DOHH2 (cell line): ENCODE data around the gene GPR143.

Experiments used
- H3F3A ChIP-seq: fragments of 200-600 bp; sonication (generic), shearing (Covaris generic); 2 replicates; pipeline ENCODE4 v1.6.0; 2016; ENCODE audit warnings: antibody characterized with exemption, mild to moderate bottlenecking; ENCODE audit not compliant: control insufficient read depth, insufficient read depth
- H3K27ac ChIP-seq: fragments of 200-600 bp; sonication (generic); 2 replicates; pipeline ENCODE4 v1.5.1; 2014; ENCODE audit warnings: low read depth, mild to moderate bottlenecking, low read length, moderate library complexity
- H3K27me3 ChIP-seq: fragments of 200-600 bp; sonication (generic); 2 replicates; pipeline ENCODE4 v1.6.1; 2014; ENCODE audit warnings: mild to moderate bottlenecking, low read length, mixed read lengths; ENCODE audit not compliant: control insufficient read depth
- H3K36me3 ChIP-seq: fragments of 200-600 bp; sonication (generic); 2 replicates; pipeline ENCODE4 v1.6.1; 2014; ENCODE audit warnings: mild to moderate bottlenecking, low read length, moderate library complexity, mixed read lengths; ENCODE audit not compliant: control insufficient read depth
- H3K4me1 ChIP-seq: fragments of 200-600 bp; sonication (generic); 2 replicates; pipeline ENCODE4 v1.6.1; 2014; ENCODE audit warnings: mild to moderate bottlenecking, low read length, mixed read lengths; ENCODE audit not compliant: control insufficient read depth
- H3K4me2 ChIP-seq: fragments of 200-600 bp; sonication (generic); 2 replicates; pipeline ENCODE4 v1.6.0; 2014; ENCODE audit warnings: mild to moderate bottlenecking, low read length, moderate library complexity
- H3K4me3 ChIP-seq: fragments of 200-600 bp; sonication (generic); 2 replicates; pipeline ENCODE4 v1.5.1; 2014; ENCODE audit warnings: mild to moderate bottlenecking, low read length, mixed read lengths
- H3K79me2 ChIP-seq: fragments of 200-600 bp; sonication (generic); 2 replicates; pipeline ENCODE4 v1.6.1; 2014; ENCODE audit warnings: mild to moderate bottlenecking, low read length, mixed read lengths; ENCODE audit not compliant: control insufficient read depth
- H3K9me2 ChIP-seq: fragments of 200-600 bp; sonication (generic); replicated peaks from 2 replicates; pipeline ENCODE4 v1.6.1; 2014; ENCODE audit warnings: mild to moderate bottlenecking, low read length, mixed read lengths; ENCODE audit not compliant: control insufficient read depth
- H3K9me3 ChIP-seq: fragments of 200-600 bp; sonication (generic); 2 replicates; pipeline ENCODE4 v1.6.1; 2014; ENCODE audit warnings: antibody characterized with exemption, low read length, mixed read lengths; ENCODE audit not compliant: control insufficient read depth, insufficient read depth
- H4K20me1 ChIP-seq: fragments of 200-600 bp; sonication (generic); 2 replicates; pipeline ENCODE4 v1.6.0; 2014; ENCODE audit warnings: low read depth, mild to moderate bottlenecking, antibody characterized with exemption, low read length, moderate library complexity; ENCODE audit not compliant: control insufficient read depth, insufficient read depth
- CTCF ChIP-seq: fragments of 200-600 bp; sonication (generic); IDR thresholded peaks from one replicate; pipeline ENCODE4 v1.5.1; 2014; ENCODE audit warnings: antibody characterized with exemption, mild to moderate bottlenecking, low read depth, low read length; ENCODE audit not compliant: poor library complexity, severe bottlenecking
- EZH2phosphoT487 ChIP-seq: fragments of 200-600 bp; sonication (generic); IDR thresholded peaks from 2 replicates; pipeline ENCODE4 v1.6.1; 2017; ENCODE audit warnings: borderline replicate concordance, mild to moderate bottlenecking, antibody characterized with exemption, low read length, moderate library complexity, mixed read lengths

Gene GPR143

GRCh38 chrX:9739130-9739529 is 26.5 kb downstream of the GPR143 start:
- no peaks in the 10 kb centered on the region for H3K9me3 ChIP-seq
- H4K20me1 ChIP-seq, result no peaks in the 10 kb centered on the region
- no peaks in the 10 kb centered on the region for H3K79me2 ChIP-seq
- H3K9me2 ChIP-seq, result no peaks in the 10 kb centered on the region
- H3K27me3 ChIP-seq, result no peaks in the 10 kb centered on the region
- no peak for TF ChIP-seq EZH2phosphoT487
- TF ChIP-seq CTCF, result no peak
- H3K36me3 ChIP-seq, result no peaks in the 10 kb centered on the region
- H3K4me3 ChIP-seq, result no peak overlapping the region
- no peak overlapping the region for H3K27ac ChIP-seq
- H3K4me1 ChIP-seq, result no peaks in the 10 kb centered on the region
- H3F3A ChIP-seq, result no peaks in the 10 kb centered on the region
- no peak overlapping the region for H3K4me2 ChIP-seq

- Histone ChIP-seq H3K27ac (no peak overlapping the region), H3F3A (no peaks in the 10 kb centered on the region), H3K4me1 (no peaks in the 10 kb centered on the region), H3K36me3 (no peaks in the 10 kb centered on the region), H3K4me3 (no peak overlapping the region), H3K4me2 (no peak overlapping the region), H3K9me2 (no peaks in the 10 kb centered on the region), H3K27me3 (no peaks in the 10 kb centered on the region), H3K79me2 (no peaks in the 10 kb centered on the region), H3K9me3 (no peaks in the 10 kb centered on the region), H4K20me1 (no peaks in the 10 kb centered on the region)
- TF ChIP-seq CTCF, result no peak
- no peak for TF ChIP-seq EZH2phosphoT487
Observed at GRCh38 chrX:9738151-9738550, 27.5 kb downstream of the GPR143 start.

GRCh38 chrX:9737363-9737762 is 28.3 kb downstream of the GPR143 start:
- no peaks in the 10 kb centered on the region for H3K9me3 ChIP-seq
- no peaks in the 10 kb centered on the region for H3K4me1 ChIP-seq
- H4K20me1 ChIP-seq, result no peaks in the 10 kb centered on the region
- H3K27ac ChIP-seq, result no peak overlapping the region
- no peaks in the 10 kb centered on the region for H3F3A ChIP-seq
- no peak for TF ChIP-seq CTCF
- no peak for TF ChIP-seq EZH2phosphoT487
- no peaks in the 10 kb centered on the region for H3K36me3 ChIP-seq
- no peak overlapping the region for H3K4me2 ChIP-seq
- no peaks in the 10 kb centered on the region for H3K79me2 ChIP-seq
- no peaks in the 10 kb centered on the region for H3K9me2 ChIP-seq
- H3K4me3 ChIP-seq, result no peak overlapping the region
- no peaks in the 10 kb centered on the region for H3K27me3 ChIP-seq

- Histone ChIP-seq H3K9me3 (peaks cover 9% of the 10 kb centered on the region; the same call in 1 of the 2 replicates), H3K36me3 (no peaks in the 10 kb centered on the region), H3F3A (no peaks in the 10 kb centered on the region), H3K79me2 (no peaks in the 10 kb centered on the region), H3K4me2 (no peak overlapping the region), H3K4me3 (no peak overlapping the region), H3K4me1 (0 out of 2 replicates have a peak, but pooled peaks cover 3% of the 10 kb centered on the region), H3K9me2 (no peaks in the 10 kb centered on the region), H3K27me3 (no peaks in the 10 kb centered on the region), H3K27ac (no peak overlapping the region), H4K20me1 (no peaks in the 10 kb centered on the region)
- TF ChIP-seq EZH2phosphoT487 (no peak), CTCF (no peak)
Observed at GRCh38 chrX:9730752-9731151, 34.9 kb downstream of the GPR143 start.
